HG02763 (cell line): Measurements from ENCODE around the gene TRAPPC8.
"Not testable (repeated sequence)": the region's sequence is repeated elsewhere in the genome, so short reads cannot be mapped to it uniquely, and the experiment has no call there.

Experiments
- ATAC-seq: cut with Tn5 transposase; IDR thresholded peaks from one replicate; pipeline ENCODE4 v1.9.1; 2021; ENCODE audit warnings: mild to moderate bottlenecking, moderate library complexity; ENCODE audit not compliant: unreplicated experiment

TRAPPC8 gene

DNA sequence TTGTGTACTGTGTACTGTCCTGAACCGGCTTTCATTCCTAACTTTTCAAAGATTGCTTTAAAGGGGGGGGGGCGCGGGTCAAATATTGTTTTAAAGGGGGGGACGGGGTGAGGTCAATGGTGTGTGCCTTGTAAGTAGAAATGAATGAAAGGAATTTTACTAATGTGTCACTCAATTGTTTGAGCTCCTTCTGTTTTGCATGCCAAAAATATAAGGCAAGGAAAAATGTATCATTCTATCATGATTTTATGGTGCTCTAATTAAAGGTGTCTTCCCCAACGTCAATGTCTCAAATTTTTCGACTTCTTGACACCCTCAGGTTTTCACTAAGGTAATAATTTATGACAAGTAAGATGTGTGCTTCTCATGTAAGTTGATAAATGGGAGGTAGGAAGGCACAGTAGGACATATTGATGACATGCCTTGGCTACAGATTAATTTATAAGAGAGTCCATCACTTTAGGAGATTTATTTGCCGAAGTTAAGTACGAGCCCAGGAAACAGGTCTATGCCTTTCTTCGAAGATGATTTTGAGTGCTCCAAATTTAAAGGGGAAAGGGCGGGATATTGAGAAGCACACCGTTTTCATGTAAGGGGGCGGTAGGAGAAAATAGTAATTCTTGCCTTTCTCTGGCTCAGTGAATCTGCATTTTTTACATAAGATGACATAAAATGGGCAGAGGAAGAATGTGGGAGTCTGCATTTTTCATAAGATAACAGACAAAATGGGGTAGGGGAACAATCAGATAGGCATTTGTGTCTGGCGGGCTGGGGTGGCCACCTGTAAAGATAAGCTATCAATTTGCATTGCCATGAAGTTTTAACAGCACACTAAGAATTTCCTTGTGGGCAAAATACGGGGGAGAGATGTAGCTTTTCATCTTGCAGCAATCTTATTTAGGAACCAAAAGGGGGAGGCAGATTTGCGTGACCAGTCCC is 1.2 kb upstream of the TRAPPC8 start:
- no peak for ATAC-seq

DNA sequence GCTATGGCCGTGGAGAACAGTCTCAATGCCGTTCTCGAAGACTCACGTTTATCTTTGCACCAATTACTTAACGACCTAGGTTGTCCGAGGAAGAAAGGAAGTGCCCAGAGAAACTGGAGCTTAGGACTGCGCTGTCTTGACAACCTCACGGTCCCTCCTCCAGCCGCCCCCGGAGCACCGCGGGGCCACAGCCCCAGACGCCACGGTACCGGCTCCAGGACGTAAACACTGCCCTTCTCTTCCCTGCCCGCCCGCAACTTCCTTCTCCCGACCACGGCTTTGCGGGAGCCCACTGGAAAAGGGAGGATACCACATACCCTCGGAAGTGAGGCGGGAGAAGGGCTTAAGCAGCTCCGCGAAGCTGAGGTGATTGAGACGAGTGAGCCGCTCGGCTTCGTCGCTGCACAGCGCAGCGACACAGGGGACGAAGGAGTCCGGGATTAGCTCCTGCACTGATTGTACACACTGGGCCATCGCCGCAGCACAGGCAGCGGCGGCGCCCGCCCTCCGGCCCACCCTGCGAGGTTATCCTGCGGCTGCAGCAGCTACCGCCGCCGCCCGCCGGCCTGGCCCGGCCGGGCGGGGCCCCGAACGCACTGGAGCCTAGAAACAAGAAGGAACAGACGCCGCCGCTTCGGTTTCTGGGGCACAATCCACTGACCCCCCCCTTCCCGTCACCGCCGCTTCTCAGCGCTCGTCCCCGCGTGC is 483 bp downstream of the TRAPPC8 start:
- peak; percentile 19 for ATAC-seq

DNA sequence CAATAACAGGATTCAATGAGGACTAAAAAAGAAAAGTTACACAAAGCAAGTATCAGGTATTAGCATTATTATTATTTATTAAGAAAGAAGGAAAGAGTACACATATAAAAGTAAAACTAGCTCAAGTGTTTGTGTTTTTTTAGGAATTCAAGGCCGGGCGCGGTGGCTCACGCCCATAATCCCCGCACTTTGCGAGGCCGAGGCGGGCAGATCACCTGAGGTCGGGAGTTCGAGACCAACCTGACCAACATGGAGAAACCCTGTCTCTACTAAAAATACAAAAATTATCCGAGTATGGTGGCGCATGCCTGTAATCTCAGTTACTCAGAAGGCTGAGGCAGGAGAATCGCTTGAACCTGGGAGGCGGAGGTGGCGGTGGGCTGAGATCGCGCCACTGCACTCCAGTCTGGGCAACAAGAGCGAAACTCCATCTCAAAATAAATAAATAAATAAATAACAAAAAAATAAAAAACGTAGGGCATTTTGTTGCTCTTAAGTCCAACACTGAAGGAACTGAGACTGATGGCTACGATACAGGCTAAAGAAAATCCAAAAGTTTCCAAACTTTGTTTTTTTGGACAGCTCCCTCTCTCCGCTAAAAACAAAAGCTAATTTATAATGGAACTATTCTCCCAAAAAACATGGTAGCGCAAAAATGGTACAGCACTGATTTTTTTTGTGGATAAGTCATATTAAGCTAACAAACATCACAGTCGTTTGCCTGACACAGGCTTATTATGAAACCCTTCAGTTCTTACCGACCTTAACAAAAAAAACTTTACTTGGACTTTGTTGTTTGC is 1.7 kb downstream of the TRAPPC8 start:
- no peak for ATAC-seq

DNA sequence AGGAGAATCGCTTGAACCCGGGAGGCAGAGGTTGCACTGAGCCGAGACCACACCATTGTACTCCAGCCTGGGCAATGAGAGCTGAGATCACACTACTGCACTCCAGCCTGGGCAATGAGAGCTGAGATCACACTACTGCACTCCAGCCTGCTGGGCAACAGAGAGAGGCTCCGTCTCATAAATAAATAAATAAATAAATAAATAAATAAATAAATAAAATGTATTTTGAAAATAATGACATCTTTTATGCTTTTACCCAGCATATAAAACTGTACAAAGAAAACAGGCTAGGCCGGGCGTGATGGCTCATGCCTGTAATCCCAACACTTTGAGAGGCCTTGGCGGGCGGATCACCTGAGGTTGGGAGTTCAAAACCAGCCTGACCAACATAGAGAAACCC is 8.2 kb downstream of the TRAPPC8 start:
- ATAC-seq = not testable (repeated sequence)

DNA sequence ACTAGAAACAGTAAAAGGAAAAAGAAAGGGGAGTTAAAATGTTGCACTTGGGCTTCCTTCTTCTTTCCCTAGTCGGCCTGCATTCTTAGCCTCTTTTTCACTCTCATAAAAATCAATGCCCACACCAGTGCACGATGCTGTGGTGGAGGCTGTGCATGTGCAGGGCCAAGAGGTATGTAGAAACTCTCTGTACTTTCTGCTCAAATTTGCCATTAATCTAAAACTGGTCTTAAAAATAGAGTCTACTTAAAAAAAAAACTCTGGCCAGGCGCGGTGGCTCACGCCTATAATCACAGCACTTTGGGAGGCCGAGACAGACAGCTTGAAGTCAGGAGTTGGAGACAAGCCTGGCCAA is 11.1 kb downstream of the TRAPPC8 start:
- ATAC-seq = no peak

DNA sequence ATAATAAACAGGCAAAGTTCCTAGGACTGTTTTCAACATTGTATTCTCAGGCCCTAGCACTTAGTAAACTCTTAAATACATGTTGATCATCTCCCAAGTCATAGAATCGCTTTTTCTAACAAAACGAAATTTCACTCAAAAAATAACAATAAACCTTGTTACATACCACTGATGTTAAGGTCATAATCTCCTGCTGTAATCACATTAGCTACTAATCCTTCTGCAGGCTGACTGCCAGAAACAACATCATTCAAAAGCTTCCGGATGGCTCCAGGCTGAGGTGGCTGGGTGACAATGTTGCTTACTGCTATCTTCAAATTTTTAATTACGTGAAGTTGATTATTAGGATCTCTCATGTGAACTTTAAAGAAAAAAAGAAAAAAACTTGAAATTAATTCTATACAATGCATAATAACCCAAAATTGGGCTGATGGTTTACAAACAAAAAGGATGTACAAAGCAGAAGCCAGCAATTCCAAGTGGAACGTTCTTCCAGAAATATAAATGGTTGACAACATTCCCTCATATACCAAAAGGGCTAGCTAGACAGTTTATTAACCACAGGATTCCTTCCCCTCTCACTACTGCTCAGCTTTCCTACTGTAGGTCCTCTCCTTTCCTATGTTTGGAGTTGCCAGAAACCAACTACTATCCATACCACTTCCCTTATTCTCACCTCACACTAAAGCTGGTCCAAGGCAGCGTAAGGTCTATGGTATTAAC is 11.6 kb downstream of the TRAPPC8 start:
- no peak for ATAC-seq

DNA sequence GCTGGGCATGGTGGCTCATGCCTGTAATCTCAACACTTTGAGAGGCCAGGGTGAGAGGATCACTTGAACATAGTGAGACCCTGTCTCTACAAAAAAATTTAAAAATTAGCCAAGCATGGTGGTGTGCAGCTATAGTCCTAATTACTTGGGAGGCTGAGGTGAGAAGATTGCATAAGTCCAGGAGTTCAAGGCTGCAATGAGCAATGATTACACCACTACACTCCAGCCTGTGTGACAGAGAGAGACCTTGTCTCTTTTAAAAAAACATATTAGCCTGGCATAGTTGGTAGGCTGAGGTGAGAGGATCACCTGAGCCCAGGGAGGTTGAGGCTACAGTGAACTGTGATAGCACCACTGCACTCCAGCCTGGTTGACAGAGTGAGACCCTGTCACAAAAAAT is 13.7 kb downstream of the TRAPPC8 start:
- ATAC-seq = no peak

DNA sequence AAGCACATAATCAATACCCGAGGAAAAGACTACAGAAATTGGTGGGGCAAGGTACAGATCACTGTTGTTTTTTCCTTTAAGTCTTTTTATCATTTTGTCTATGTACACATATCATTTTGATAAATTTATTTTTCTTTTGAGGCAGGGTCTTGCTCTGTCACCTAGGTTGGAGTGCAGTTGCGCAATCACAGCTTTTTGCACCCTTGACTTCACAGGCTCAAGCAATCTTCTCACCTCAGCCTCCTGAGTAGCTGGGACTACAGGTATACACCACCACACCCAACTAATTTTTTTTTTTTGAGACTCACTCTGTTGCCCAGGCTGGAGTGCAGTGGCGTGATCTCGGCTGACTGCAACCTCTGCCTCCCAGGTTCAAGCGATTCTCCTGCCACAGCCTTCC is 15.9 kb downstream of the TRAPPC8 start:
- ATAC-seq = not testable (repeated sequence)

DNA sequence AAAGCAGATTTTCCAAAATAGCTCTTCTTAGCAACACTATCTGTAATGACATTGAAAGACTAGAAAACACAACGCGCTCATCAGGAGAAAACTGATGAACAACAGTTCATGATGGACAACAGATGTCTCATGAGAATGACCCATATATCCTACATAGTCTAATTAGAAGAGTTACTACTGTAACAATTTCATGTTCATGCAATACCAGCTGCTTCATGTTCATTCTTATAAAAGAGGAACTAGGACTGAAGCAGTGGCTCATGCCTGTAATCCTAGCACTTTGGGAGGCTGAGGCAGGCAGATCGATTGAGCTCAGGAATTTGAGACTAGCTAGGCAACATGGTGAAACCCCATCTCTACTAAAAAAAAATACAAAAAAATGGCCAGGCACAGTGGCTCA is 22.7 kb downstream of the TRAPPC8 start:
- ATAC-seq = no peak

DNA sequence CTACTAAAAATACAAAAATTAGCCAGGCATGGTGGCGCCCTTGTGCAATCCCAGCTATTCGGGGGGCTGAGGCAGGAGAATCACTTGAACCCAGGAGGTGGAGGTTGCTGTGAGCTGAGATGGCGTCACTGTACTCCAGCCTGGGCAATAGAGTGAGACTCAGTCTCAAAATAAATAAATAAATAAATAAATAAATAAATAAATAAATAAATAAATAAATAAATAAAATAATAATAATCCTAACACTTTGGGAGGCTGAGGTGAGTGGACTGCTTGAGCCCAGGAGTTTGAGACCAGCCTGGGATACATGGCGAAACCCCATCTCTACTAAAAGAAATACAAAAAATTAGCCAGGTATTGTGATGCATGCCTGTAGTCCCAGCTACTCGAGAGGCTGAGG is 23.6 kb downstream of the TRAPPC8 start:
- not testable (repeated sequence) for ATAC-seq

DNA sequence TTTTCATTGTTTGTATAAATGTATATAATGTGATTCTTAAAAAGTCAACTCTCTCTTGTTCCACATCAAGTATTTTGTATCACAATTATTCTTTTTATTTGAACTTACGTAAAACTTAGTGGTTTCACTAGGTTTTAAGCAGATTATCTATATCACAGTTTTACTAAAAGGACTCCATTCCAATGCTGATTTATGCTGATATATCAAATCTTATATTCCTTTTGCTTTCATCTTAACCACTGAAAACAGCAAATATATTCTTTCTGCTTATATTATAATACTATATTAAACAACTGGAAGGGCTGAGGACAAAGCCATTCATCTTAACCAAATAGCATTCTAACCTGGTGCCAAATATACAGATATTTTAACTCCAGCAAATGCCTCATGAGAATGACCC is 24.2 kb downstream of the TRAPPC8 start:
- ATAC-seq = no peak

DNA sequence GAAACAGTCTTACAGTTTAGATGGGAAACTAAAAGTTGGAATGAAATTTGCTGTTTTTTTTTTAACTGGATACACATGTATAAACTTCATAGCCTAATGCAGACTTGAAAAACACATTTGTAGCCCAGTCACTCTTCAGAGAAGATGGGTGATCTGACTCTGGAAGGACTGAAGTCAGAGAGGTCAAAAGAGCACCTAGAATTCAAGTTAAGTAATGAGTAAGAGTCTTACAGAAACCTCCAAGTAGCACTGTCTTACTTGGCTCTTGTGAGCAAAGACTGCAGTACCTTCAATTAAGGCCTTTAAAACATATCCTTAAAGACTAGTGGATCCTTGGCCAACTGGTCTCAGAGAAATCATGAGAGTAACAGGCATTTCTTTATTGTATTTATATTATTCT is 41.9 kb downstream of the TRAPPC8 start:
- ATAC-seq = no peak

DNA sequence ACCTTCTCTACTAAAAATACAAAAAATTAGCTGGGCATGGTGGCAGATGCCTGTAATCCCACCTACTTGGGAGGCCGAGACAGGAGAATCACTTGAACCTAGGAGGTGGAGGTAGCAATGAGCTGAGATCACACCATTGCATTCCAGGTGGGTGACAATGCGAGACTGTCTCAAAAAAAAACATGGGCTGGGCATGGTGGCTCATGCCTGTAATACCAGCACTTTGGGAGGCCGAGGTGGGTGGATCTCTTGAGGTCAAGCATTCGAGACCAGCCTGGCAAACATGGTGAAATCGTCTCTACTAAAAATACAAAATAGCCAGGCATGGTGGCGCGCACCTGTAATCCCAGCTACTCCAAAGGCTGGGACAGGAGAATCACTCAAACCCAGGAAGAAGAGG is 43.2 kb downstream of the TRAPPC8 start:
- ATAC-seq = not testable (repeated sequence)

DNA sequence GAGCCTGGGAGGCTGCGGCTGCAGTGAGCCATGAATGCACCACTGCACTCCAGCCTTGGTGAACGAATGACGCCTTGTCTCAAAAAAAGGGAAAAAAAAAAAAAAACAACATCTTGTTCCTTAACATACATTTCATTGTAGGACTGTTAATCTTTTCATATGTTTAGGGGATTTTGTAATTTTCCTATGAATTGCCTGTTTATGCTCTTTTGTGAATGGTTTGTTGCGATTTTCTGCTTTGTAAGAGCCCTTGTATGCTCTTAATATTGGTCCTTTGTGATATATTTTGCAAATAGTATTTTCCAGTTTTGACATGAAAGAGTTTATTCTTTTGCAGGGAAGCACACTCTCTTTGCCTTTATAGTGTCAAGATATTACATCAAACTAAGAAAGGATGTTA is 50.0 kb downstream of the TRAPPC8 start:
- no peak for ATAC-seq

DNA sequence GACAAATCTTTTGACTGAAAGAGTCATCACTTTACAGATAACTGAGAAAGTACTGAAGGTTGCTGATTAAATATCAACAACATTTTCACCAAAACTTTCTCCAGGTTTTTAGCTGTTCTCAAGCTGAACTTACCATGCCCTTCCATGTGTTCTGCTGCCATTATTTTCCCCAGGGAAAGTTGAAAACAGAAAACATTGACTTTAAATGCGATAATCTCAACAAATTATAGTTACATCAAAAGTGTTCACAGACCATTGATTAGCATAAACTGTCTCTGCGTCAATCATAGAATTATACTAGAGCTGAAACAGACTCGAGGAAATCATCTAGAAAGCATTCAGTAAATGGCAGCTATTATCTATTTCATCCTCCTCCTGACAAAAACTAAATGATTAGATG is 51.4 kb downstream of the TRAPPC8 start:
- no peak for ATAC-seq

DNA sequence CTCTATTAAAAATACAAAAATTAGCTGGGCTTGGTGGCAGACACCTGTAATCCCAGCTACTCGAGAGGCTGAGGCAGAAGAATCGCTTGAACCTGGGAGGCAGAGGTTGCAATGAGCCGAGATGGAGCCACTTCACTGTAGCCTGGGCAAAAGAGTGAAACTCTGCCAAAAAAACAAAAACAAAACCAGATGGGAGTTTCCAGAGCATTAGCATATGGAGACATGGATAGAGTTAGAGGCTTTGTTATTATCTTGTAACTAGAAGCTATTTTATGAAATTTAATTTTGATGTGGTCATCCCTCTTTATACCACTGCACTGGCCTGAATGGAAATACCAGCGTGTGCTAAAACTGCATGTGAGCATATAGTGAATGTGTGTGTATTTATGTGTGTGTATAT is 58.9 kb downstream of the TRAPPC8 start:
- ATAC-seq = no peak

DNA sequence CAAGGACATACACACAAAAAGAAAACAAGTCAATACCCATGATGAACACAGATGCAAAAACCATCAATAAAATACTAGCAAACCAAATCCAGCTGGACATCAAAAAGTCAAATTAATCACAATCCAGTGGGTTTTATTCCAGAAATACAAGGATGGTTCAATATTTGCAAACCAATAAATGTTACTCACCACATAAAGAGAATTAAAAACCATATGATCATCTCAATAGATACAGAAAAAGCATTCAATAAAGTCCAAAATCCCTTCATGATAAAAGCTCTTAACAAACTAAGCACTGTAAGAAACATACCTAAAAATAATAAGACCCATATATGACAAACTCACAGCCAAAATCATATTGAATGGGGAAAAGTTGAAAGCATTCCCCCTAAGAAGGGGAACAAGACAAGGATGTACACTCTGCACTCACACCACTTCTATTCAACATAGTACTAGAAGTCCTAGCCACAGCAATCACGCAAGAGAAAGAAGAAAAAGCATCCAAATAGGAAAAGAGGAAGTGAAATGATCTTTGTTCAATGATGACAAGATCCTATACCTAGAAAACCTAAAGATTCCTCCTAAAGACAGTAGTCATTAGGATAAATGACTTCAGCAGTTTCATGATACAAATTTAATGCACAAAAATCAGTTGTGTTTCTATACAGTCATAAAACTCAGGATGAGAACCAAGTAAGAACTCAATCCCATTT is 62.6 kb downstream of the TRAPPC8 start:
- ATAC-seq = no peak

DNA sequence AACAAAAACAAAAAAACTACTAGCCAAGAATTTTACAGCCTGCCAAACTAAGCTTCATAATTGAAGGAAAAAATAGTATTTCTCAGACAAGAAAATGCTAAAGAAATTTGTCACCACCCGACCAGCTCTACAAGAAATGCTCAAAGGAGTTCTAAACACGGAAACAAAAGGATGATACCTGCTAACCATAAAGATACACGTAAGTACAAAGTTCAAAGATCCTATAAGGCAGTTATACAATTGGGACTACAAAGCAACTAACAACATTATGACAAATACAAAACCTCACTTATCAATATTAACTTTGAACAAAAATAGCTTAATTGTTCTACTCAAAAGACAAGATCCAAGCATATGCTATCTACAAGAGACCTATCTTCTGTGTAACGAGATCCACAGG is 64.6 kb downstream of the TRAPPC8 start:
- no peak for ATAC-seq

DNA sequence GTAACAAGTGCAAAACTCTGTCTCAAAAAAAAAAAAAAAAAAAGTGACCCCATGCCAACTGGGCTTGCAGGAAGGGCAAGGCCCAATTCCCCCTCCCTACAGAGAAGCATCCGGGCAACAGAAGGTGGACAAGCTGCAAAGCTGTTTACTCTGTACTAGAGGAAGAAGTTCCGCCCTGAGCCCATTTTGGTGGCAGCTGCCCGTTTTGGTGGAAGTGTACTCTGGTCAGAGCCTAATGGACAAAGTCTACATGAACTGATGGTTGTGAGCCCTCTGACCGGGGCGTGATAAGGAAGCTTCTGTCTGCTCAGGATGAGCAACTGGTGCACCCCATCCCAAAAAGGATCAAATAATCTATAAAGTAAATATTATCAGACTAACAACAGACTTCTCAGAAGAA is 65.0 kb downstream of the TRAPPC8 start:
- no peak for ATAC-seq

DNA sequence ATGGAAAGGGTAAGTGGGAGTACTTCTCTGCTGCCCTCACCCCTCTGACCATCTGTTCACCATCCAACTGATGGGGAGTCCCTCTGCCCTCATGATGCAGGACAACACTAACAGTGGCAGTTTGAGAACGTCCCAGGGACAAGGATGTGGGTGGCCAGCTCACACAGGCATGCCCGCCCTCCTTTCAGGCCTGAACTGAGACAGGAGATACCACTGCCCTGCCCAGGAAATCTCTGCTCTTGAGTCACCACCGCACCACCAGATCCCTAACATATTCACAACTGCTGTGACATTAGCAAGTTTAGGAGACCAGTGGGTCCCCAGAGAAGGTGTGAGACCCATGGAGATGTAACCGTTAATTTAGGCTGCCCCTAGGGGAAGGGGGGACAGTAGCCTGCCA is 66.2 kb downstream of the TRAPPC8 start:
- no peak for ATAC-seq
